ENCODE data around the gene BBS12.

DNA sequence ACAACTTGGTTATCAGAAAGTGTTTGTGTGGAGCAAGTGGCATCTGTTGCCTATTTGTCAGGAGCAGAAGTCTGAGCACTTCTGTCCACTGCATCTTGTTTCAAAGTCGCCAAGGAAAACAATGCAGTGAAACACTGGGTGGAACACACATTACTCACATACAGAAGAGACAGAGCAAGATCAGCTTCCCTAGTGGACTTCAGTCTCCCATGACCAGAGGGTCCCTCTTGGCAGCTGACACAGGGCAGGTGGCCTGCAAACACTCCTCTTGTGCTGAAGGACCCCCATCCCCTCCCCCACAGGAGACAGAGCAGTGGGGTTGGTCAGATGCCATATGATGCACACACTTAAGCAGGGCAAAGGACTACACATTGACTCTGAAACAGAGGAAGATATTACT is 3.6 kb upstream of the BBS12 start:
- TF ChIP-seq ZNF274 (IDR thresholded peaks at IDR 0.05; ENCODE audit: low read depth, low read length) (no peak), YY1 (IDR thresholded peaks at IDR 0.05; ENCODE audit: insufficient read depth, insufficient read length) (no peak)

Measured in NT2/D1 (cell line).